WTC11 (cell line): ENCODE measurements around the gene MAT2A. TPM values are rescaled to one million over a fixed set of nuclear protein-coding genes. Genes with fewer than 3 reads are reported as not detected.

ENCODE experiments used
- ATAC-seq: fragments of 200-7000 bp; cut with Tn5 transposase; 2 replicates; pipeline ENCODE4 v1.10.0; 2021; ENCODE audit warnings: mild to moderate bottlenecking, moderate library complexity
- CTCF ChIA-PET: fragments of 300-600 bp; sonication (Branson Sonifier 250); formaldehyde crosslinking; loops from one replicate; lab custom pipeline; 2021; ENCODE audit warnings: antibody characterized with exemption; lab: Charles Lee
- POLR2A ChIA-PET: fragments of 350-600 bp; sonication (Branson Sonifier 250); formaldehyde crosslinking; loops from one replicate; lab custom pipeline; 2021; ENCODE audit warnings: antibody characterized with exemption; lab: Charles Lee
- DNase-seq: peaks from one replicate; pipeline ENCODE4 v3.0.0; 2021; ENCODE audit warnings: low spot score
- H3K27ac Mint-ChIP-seq: 2 replicates; pipeline ENCODE4 v1.8.0; 2021; ENCODE audit warnings: mixed read lengths
- H3K27me3 Mint-ChIP-seq: 2 replicates; pipeline ENCODE4 v1.8.0; 2021; ENCODE audit warnings: low read depth, mild to moderate bottlenecking, moderate library complexity, mixed read lengths
- H3K36me3 Mint-ChIP-seq: 2 replicates; pipeline ENCODE4 v1.8.0; 2021; ENCODE audit warnings: mixed read lengths
- H3K4me1 Mint-ChIP-seq: 2 replicates; pipeline ENCODE4 v1.8.0; 2022; ENCODE audit warnings: mixed read lengths
- H3K4me3 Mint-ChIP-seq: 2 replicates; pipeline ENCODE4 v1.8.0; 2021; ENCODE audit warnings: mild to moderate bottlenecking, moderate library complexity, mixed read lengths
- H3K9me3 Mint-ChIP-seq: 2 replicates; pipeline ENCODE4 v1.8.0; 2021; ENCODE audit warnings: mixed read lengths
- AR ChIP-seq: fragments of 250-450 bp; sonication (Bioruptor Pico); IDR thresholded peaks from 2 replicates; pipeline ENCODE4 v1.9.0; 2021; ENCODE audit warnings: mild to moderate bottlenecking
- ARID4B ChIP-seq: sonication (generic); formaldehyde crosslinking; IDR thresholded peaks from 2 replicates; pipeline ENCODE4 v1.8.0; 2023; ENCODE audit warnings: missing genetic modification reagents, mild to moderate bottlenecking, borderline replicate concordance
- ATF3 ChIP-seq: sonication (generic); formaldehyde crosslinking; conservative IDR thresholded peaks from 2 replicates; pipeline ENCODE4 v1.8.1; 2022; ENCODE audit warnings: mild to moderate bottlenecking, missing genetic modification reagents
- ATF6 ChIP-seq: sonication (generic); formaldehyde crosslinking; IDR thresholded peaks from 2 replicates; pipeline ENCODE4 v1.8.1; 2023; ENCODE audit warnings: mild to moderate bottlenecking, missing genetic modification reagents
- CREM ChIP-seq: sonication (generic); formaldehyde crosslinking; IDR thresholded peaks from 2 replicates; pipeline ENCODE4 v1.8.1; 2022; ENCODE audit warnings: mild to moderate bottlenecking, missing genetic modification reagents, moderate library complexity
- E2F1 ChIP-seq: sonication (generic); formaldehyde crosslinking; IDR thresholded peaks from 2 replicates; pipeline ENCODE4 v1.8.0; 2022; ENCODE audit warnings: mild to moderate bottlenecking, missing genetic modification reagents
- FOXJ3 ChIP-seq: sonication (generic); formaldehyde crosslinking; IDR thresholded peaks from 2 replicates; pipeline ENCODE4 v1.9.0; 2021; ENCODE audit warnings: missing genetic modification reagents, mild to moderate bottlenecking, borderline replicate concordance
- IRF2 ChIP-seq: sonication (generic); formaldehyde crosslinking; IDR thresholded peaks from 2 replicates; pipeline ENCODE4 v1.8.0; 2022; ENCODE audit warnings: low read depth, missing genetic modification reagents, borderline replicate concordance
- KAT7 ChIP-seq: sonication (generic); formaldehyde crosslinking; IDR thresholded peaks from 2 replicates; pipeline ENCODE4 v1.8.1; 2023; ENCODE audit warnings: missing genetic modification reagents, mild to moderate bottlenecking, borderline replicate concordance
- MXD4 ChIP-seq: fragments of 250-450 bp; sonication (Bioruptor Pico); IDR thresholded peaks from 2 replicates; pipeline ENCODE4 v1.8.0; 2021; ENCODE audit warnings: mild to moderate bottlenecking, moderate library complexity, borderline replicate concordance
- NR2C2 ChIP-seq: sonication (generic); formaldehyde crosslinking; IDR thresholded peaks from 2 replicates; pipeline ENCODE4 v1.8.0; 2022; ENCODE audit warnings: mild to moderate bottlenecking, missing genetic modification reagents
- SMAD3 ChIP-seq: sonication (generic); formaldehyde crosslinking; IDR thresholded peaks from 2 replicates; pipeline ENCODE4 v1.8.0; 2022; ENCODE audit warnings: missing genetic modification reagents, mild to moderate bottlenecking, borderline replicate concordance
- STAT6 ChIP-seq: sonication (generic); formaldehyde crosslinking; conservative IDR thresholded peaks from 2 replicates; pipeline ENCODE4 v1.8.1; 2023; ENCODE audit warnings: mild to moderate bottlenecking, low read depth, missing genetic modification reagents, moderate library complexity
- TCF7 ChIP-seq: sonication (generic); formaldehyde crosslinking; IDR thresholded peaks from 2 replicates; pipeline ENCODE4 v1.8.0; 2022; ENCODE audit warnings: mild to moderate bottlenecking, low read depth, missing genetic modification reagents, moderate library complexity
- TP53 ChIP-seq: sonication (generic); formaldehyde crosslinking; IDR thresholded peaks from 2 replicates; pipeline ENCODE4 v1.8.1; 2023; ENCODE audit warnings: mild to moderate bottlenecking, missing genetic modification reagents
- USF1 ChIP-seq: sonication (generic); formaldehyde crosslinking; IDR thresholded peaks from 2 replicates; pipeline ENCODE4 v1.8.0; 2022; ENCODE audit warnings: mild to moderate bottlenecking, missing genetic modification reagents
- ZNF232 ChIP-seq: sonication (generic); formaldehyde crosslinking; IDR thresholded peaks from 2 replicates; pipeline ENCODE4 v1.8.0; 2022; ENCODE audit warnings: mild to moderate bottlenecking, missing genetic modification reagents
- ZNF317 ChIP-seq: sonication (generic); formaldehyde crosslinking; IDR thresholded peaks from 2 replicates; pipeline ENCODE4 v1.8.1; 2023; ENCODE audit warnings: low read depth, mild to moderate bottlenecking, moderate library complexity, missing genetic modification reagents, borderline replicate concordance
- ZNF512 ChIP-seq: sonication (generic); formaldehyde crosslinking; IDR thresholded peaks from 2 replicates; pipeline ENCODE4 v1.8.1; 2022; ENCODE audit warnings: missing genetic modification reagents, borderline replicate concordance
- total RNA-seq: library from RNA; stranded (reverse); gene quantifications from 3 replicates; pipeline ENCODE4 v1.2.3, GENCODE V29; 2021

MAT2A gene
- total RNA-seq, 1 experiment from 2014 or later: 222 TPM

GRCh38 chr2:85539361-85540132 is 579 bp downstream of the MAT2A start:
- ATAC-seq (no peak; the same call in 1 of the 2 replicates), DNase-seq (peak; percentile 48)
- no peaks in the 10 kb centered on the region for H3K27me3 Mint-ChIP-seq
- H3K9me3 Mint-ChIP-seq: no peaks in the 10 kb centered on the region
- ChIA-PET POLR2A (interaction anchor here (0.5 to 5.7 kb wide), 33 partner anchors 9 to 470 kb away, joined by 3 to 54 read pairs (median 6); partner anchors contain the start of genes ELMOD3, GGCX, RETSAT and SH2D6), CTCF (interaction anchor here (0.9 to 4.6 kb wide), 15 partner anchors 12 to 154 kb away, joined by 3 to 40 read pairs (median 4); partner anchors contain the start of gene SH2D6)
- peak overlapping the region; percentile 95 for H3K27ac Mint-ChIP-seq
- peaks cover 57% of the 10 kb centered on the region for H3K4me1 Mint-ChIP-seq
- peak overlapping the region; percentile 97 for H3K4me3 Mint-ChIP-seq
- H3K36me3 Mint-ChIP-seq: peaks cover 51% of the 10 kb centered on the region
- TF ChIP-seq KAT7 (CRISPR knock-in tag): peak; percentile 89; the same call in 1 of the 2 replicates
- TF ChIP-seq CREM (CRISPR knock-in tag): peak; percentile 26; the same call in 1 of the 2 replicates
- no peak for TF ChIP-seq ATF6 (CRISPR knock-in tag)
- TF ChIP-seq FOXJ3 (CRISPR knock-in tag): no peak
- 0 out of 2 replicates have a peak, but pooled peaks have one; percentile 89 for TF ChIP-seq TP53 (CRISPR knock-in tag)
- TF ChIP-seq ZNF232 (CRISPR knock-in tag): peak; percentile 77; the same call in 1 of the 2 replicates
- no peak for TF ChIP-seq NR2C2 (CRISPR knock-in tag)
- no peak for TF ChIP-seq IRF2 (CRISPR knock-in tag)
- TF ChIP-seq ARID4B: peak; percentile 15; the same call in 1 of the 2 replicates
- TF ChIP-seq ZNF317 (CRISPR knock-in tag): 0 out of 2 replicates have a peak, but pooled peaks have one; percentile 30
- no peak for TF ChIP-seq AR (CRISPR knock-in tag)
- TF ChIP-seq E2F1 (CRISPR knock-in tag): no peak
- TF ChIP-seq SMAD3 (CRISPR knock-in tag): no peak
- TF ChIP-seq ATF3 (CRISPR knock-in tag): no peak
- TF ChIP-seq USF1 (CRISPR knock-in tag): peak; percentile 76
- no peak for TF ChIP-seq STAT6 (CRISPR knock-in tag)
- TF ChIP-seq TCF7: no peak
- no peak for TF ChIP-seq MXD4 (CRISPR knock-in tag)
- TF ChIP-seq ZNF512 (CRISPR knock-in tag): no peak
